ENCODE measurements around the gene VPS16.

Gene VPS16

GRCh38 chr20:2900845-2901592 lies 60.5 kb downstream of the VPS16 start:
- no peak for DNase-seq (ENCODE audit: low spot score)

- no peak for DNase-seq (ENCODE audit: low spot score)
These were observed 61.7 kb downstream of the VPS16 start for GRCh38 chr20:2902291-2902690.

DNA sequence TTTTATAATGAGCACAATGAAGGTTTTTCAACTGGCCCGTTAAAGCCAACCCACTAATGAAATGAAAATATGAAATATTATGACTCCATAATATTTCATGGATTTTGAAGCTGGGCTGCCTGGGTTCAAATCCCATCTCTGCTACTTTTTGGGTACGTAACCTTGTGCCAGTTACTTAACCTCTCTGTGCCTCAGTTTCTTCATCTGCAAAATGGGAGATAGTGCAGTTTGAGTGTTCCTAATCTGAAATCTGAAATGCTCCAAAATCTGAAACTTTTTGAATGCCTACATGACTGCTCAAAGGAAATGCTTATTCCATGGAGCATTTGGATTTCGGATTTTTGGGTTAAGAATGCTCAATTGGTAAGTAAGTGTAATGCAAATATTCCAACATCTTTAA lies 62.3 kb downstream of the VPS16 start:
- no peak for DNase-seq (ENCODE audit: low spot score)

- DNase-seq (ENCODE audit: low spot score), result no peak
These were observed 63.1 kb downstream of the VPS16 start for GRCh38 chr20:2903686-2904085.

GRCh38 chr20:2907519-2907918 lies 67.0 kb downstream of the VPS16 start:
- no peak for DNase-seq (ENCODE audit: low spot score)

DNA sequence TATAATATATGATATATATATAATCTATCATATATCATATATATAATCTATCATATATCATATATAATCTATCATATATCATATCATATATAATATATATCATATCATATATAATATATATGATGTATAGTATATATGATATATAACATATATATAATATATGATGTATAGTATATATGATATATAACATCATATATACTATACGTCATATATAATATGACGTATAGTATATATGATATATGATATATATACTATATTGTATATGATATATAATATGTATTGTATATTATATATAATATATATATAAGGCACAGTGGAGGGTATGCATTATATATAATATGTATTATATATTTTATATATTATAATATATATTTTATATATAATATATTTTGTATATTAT lies 69.4 kb downstream of the VPS16 start:
- no peak for DNase-seq (ENCODE audit: low spot score)

GRCh38 chr20:2911200-2911599 lies 70.7 kb downstream of the VPS16 start:
- DNase-seq (ENCODE audit: low spot score), result no peak

DNA sequence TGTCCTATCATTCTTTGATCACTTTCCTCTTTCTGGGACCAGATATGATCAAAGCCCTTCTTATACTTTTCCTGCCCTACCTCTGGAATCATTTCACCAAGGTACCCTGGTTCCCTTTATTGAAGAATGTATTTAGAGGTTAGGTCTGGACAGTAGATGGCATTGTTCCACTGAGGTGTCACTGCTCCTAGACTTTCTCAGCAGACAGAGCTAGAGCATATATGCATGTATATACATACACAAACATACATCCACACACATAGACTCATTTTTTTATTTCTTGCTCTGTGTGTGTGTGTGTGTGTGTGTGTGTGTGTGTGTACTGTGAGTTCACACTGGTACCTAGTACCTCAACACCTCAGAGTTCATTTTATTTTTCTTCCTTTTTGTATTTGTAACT lies 73.6 kb downstream of the VPS16 start:
- DNase-seq (ENCODE audit: low spot score), result peak; percentile 21
